Globus pallidus (tissue), 1 donor: ENCODE measurements around the gene KDR.

Source experiments
- DNase-seq: peaks from one replicate; pipeline ENCODE4 v3.0.0-alpha.2; 2015; ENCODE audit warnings: low spot score

The KDR gene

DNA sequence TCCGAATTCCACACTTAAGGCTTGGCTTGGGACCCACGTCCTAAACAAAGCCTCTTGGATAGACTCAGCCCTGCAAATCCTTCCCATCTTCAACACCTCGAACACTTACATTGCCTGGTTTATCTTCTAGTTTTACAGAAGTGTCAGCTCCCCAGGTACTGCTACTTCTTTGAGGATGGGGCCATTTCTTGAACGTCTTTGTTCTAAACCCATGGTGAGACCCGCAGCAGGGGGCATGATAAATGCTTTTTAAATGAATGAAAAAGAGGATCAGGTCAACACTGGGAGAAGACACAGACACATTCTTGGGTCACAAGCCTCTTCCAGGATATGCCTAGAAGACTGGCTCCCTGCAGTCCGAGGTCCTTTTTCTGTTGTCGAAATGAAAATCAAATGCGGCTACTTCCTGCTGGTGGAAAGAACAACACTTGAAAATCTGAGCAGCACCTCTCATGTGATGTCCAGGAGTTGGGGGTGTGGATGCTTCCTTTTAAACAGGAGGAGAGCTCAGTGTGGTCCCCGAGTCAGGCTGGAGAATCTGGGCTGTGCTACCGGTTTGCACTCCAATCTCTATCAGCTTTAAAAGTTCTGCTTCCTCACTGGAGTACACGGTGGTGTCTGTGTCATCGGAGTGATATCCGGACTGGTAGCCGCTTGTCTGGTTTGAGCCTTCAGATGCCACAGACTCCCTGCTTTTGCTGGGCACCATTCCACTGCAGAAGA lies 45.8 kb downstream of the KDR start:
- DNase-seq: no peak

DNA sequence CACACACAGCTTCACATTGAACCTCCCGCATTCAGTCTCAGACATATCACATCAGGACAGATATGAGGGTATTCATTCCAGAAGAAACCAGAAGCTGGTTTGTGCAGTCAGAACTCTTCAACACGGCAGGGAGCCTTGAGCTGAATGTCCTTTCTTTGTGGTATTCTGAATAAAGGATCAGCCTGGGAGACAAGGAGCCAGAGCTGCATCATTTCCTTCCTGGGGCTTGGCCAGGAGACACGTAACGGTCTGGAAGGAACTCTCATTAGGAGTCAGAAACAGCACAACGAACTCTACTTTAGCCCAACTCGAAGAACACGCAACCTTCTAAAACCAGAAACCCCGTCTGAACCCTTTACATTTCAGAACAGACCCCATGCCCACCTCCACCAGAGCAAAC lies 46.4 kb downstream of the KDR start:
- DNase-seq: no peak

DNA sequence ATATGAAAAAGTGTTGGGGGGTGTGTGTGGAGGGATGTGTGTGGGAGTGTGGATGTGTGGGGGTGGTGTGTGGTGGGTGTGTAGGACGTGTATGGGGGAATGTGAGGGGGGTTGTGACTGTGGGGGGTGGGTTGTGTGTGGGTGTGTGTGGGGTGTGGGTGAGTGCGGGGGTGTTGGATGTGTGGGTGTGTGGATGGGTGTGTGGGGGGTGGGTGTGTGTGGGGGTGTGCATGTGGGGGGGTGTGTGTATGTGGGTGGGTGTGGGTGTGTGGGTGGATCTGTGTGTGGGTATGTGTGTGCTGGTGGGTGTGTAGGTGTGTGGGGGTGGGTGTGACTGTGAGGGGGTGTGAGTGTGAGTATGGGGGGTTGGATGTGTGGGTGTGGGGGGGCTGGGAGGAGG lies 47.8 kb downstream of the KDR start:
- DNase-seq: no peak

DNA sequence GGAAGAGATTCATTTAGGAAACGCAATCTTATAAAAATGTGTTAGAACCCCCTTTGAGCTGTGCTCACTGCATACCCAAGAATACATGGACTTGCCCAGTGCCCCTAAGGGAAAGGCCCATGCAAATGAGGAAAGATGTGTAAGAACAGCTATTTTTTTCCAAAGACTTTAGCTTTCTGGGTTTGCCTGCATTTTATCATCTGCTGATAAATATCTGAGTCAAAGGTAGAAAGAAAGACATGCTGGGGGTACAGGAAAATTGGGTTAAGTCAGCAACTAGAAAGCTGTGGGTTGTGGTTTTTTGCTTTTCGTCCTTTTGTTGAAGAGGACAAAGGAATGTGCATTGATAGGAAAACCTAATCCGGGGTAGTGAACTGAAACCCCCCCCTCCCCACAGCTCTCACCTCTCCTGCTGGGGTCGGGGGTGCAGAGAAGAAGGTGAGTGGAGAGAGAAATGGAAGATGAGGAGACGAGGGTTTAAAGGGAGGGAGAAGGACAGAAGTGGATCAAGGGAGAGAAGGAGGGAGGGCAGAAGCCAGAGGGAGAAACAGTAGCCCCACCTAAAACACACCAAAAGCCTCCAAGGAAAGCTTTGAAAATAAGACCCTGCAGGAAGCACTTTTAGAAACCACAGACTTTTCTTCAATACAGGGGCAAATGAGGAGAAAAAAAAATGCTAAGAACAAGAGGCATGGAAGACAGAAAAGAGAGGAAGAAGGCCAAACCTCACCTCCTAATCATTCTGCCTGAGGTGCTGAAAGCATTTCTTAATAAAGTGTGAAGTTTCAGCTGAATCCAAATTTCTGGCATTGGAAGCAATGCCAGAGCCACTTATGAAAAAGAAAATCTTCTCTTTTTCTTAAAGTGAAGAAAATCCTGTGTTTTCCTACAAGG lies 49.3 kb downstream of the KDR start:
- no peak for DNase-seq

DNA sequence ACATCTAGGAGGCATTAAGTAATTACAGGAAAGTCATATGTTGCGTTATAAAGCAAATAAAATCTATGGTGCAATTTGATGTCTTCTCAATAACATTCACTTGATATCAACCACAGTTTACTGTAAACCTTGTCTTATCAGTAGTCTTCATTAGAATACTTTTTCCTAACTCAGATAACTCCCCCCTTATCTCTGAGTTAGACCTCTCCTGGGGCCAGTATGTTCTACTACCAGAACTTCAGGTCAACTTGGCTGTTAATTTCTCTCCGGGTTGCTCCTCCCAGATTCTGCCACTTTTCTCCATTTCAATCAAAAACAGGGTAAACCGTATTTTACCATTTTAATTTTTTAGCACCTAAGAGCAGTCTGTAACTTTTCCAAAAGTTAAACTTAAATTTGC lies 50.0 kb downstream of the KDR start:
- DNase-seq: no peak

DNA sequence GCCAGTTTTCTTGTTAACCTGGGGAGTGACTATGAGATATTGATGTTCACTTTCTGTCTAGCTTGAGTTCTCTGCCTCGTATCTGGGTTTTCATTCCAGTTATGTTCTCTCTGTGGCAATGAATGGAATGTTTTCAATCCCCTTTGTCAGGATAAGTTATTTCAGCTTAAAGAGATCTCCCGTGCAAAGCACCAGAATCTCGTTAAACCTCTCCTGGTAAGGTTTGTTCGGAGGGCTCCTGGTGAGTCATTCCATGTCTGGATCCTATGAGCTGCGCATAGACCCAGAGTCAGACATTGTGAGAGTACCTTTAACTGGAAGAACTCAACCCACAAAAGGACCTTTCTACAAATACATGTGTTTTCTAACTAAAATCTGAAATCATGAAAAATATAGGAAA lies 51.0 kb downstream of the KDR start:
- DNase-seq: no peak

DNA sequence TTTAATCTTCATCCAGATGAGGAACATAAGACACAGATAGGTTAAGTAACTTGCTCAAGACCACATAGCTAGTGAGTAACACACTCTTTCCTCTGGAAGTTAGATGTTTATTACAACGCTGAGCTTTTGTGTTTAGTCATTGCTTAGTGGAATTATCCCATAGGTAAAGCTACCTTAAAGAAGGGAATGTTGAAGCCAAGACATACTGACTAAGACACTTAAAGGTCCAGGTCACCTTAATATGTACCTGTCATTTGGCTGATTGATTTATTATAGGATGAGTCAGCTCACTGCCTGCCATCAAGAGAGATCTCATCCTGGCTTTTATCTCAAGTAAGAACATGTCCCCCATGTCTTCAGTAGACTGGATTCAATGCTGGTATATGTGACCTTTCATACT lies 53.4 kb downstream of the KDR start:
- DNase-seq: no peak

DNA sequence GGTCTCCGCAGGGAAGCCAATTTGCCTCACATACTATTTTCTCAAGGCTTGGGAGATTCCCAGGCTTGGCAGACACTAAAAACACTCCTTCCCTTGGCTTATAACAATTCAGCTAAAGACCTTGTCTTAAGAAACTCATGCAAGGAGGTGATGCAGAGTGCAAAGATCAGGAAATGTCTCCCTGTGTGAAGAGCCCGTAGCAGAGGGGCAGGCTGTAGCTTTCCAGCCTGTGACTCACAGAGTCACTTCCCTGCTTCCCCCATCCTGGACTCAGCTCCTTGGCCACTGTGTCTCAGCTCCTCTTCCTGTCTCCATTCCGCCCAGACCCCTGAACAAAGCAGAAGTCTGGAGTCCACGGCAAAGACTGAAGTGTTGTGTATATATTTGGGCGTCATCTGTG lies 56.1 kb downstream of the KDR start:
- DNase-seq: no peak

DNA sequence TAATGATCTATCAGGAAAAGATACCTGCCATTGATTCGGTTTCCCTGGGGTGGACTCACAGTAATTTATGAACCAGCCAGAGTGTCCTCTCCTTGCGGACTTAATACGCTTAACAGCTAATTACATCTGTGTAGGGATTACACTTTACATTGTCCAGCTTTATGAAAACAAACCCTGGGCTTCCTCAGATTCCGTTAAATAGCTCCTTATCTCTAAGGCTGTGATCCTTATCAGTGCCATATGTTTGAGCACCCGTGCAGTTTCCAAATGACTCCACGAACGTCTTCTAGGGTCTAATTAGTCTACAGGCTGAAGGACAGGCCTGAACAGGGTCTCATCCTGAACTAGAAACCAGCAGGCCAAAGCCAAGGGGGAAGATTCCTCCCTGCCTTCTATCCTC lies 56.9 kb downstream of the KDR start:
- DNase-seq: no peak

DNA sequence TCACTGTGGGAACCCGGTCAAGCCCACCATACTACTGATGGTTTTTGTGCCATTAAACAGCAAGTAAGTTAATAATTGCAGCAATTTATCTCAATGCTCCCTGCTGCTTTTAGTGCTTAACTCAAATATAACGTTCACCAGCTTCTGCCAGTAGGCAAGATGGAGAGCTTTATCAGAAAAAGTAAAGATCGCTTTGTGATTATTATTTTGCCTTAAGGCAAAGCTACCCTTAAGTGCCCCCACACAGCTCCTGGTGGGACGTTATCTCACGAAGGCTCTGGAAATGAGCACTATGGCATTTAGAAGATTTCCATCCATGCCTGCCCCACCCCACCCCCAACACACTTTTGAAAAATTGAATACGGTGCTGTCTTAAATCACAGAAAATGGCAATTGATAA lies 59.4 kb downstream of the KDR start:
- DNase-seq: no peak

DNA sequence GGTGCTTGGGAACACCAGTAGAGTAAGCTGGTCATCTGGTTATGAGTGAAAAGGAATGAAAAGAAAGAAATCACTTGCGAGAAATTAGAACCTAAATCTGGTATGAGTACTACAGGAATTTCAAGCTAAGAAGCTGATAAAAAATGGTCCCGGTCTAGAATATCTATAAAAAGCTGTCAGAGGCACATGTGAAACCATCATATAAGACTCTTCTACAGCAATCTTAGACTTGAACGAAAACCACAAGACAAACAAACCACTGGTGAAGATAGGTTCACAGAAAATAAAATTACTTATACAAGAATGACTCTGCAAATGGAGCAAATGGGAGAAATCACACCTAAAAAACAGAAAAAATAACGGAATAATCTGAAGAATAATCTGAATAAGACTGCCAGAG lies 69.9 kb downstream of the KDR start:
- no peak for DNase-seq

DNA sequence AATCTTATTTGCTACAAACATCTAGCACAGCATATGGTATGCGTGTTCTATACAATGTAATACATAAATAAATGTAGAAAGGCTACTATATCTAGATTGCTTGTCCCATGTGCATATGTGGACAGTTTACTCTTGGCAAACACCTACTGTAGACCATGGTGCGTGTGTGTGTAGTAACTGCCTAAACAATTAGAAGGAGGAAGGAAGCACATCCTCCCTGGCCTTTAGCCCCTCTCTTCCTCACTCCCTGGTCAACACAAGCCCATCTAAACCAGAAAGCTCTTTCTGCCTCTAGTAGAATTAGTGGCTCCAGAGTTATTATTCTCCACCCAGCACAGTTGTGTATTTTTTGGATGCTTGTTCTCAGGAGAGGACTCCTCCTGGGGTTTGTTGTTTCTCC lies 73.9 kb downstream of the KDR start:
- no peak for DNase-seq

DNA sequence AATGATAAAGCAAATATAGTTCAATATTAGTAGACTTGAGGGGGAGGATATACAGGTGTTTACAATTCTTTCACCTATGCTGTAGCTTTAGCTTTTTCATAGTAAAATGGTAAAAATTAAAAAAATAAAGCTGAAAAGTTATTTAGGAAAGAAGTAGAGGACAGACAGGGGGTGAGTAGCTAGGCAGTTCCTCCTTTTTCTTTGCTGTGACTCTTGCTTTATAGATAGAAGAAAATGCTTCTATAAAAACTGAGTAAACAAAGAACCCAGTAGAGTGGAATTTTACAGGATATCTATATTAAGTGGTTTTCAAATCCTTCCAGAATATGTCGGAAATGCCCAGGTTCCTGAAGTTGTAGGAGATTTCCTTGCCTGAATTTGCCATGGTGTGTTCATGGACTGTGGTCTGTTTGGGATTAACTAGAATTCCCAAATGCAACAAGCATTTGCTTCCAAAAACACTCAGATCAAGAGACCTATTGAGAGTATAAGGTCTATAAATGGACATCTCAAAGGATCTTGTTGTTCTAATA lies 74.9 kb downstream of the KDR start:
- no peak for DNase-seq

DNA sequence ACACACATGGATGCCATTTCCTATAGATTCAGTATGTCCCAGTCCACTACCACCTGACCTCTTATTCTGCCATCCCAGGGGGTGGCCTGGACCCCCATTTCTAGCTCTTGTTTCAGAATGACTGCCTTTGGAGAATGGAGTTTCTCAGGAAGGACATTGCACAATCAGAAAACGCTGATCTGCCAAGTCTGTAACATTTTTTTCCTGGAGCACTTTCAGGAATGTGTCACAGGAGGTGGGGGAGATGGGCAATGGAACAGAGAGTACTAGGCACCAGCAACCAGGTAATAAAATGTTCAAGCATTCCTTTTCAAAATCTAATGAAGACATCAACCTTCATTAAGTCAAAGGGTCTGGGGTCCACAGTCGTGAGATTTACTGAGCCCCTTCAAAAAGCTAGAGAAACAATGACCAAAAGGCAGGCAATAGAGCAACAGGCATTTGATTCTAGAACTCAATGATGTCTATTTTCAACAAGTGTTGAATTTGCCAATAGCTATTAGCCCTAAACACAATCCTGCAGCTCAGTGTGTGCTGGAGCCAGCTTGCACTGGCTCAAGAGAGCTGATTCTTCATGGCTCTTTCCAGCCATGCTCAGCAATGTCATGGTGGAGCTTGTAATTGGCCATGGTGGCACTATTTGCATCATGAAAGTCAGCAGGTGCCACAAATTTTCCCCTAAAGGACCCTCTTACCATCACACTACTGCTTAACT lies 87.1 kb downstream of the KDR start:
- DNase-seq: no peak

DNA sequence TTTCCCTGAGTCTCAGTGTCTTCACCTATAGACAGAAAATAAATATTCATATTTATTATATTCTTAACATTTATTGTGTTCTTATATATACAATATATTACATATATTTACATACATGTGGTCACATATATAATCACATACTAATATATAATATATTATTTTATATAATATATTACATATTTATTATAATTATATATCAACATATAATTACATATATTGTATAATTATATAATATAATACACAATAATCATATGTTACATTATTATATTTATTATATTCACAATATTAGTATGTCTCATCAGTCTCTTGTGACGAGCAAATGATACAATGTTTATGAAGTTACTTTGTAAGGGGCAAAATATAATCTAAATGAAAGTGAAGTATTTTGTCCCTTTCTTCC lies 87.7 kb downstream of the KDR start:
- no peak for DNase-seq

DNA sequence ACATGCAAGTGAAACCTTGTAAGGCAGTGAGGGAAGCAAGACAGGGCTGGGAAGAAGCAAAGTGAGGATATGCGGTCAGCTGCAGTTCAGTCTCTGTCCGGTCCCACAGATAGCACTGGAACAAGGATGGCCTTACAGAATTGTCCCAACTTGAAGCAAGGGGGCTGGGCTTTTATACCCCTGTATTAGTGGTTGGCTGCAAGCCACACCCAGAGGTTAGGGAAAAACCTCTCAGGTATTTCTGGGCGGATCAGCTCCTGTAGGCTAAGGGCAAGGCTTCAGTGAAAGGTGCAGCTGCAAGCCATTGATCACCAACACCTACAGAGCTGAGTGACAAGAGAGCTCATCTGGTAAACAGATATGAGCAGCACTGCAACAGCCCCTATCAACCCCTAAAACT lies 89.0 kb downstream of the KDR start:
- DNase-seq: no peak

DNA sequence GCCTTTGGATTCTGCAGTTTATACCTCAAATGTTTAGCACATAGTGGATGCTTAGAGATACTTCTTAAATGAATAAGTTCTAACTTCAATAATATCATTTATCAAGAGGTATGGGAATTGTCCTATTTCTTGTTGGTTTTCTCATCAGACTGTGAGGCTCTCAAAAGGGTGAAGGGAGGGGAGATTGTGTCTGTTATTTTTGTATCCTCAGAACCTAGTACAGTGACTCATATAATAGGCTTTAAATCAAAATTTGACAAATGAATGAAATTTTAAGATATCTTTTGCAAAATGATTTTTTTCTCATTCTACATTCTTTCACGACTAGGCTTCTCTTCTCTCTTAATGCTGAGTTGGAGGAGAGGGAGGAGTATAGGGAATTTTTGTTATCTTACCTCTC lies 89.5 kb downstream of the KDR start:
- no peak for DNase-seq

DNA sequence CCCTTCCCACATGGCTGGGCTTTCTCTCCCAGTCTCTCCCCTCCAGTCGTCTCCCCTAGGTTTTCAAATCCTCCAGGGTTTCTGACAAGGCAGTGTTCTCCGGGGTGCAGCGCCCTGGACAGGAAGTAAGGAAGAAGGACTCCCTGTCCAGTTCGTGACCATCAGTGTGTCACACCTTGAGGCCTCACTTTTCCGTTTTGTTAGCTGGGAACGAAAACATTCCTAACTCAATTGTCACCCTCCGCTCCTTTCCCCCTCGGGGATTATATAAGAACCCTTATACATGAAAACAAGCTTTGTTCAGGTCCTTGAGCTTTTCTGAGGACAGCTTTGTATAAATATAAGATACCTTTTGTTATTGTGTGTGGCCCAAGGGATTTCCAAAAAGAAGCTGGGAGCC lies 92.1 kb downstream of the KDR start:
- no peak for DNase-seq

DNA sequence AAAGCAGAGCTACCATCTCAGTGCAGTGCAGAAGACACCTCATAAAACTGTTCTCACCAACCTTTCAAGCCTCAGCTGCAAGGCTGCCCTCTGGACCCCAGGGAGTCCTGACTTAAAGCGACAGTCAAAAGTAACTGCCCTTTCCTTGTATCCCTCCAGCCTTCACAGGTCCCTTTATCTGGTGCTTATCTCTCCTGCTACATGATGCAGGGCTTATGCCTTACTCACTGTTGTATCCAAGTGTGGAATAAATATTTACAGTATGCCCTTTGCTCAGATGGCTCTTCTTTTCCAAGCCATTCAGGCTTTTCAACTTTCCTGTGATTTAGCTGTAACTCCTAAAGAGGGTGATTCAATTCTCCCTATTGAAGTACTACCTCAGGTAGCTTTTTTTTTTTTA lies 92.6 kb downstream of the KDR start:
- no peak for DNase-seq

DNA sequence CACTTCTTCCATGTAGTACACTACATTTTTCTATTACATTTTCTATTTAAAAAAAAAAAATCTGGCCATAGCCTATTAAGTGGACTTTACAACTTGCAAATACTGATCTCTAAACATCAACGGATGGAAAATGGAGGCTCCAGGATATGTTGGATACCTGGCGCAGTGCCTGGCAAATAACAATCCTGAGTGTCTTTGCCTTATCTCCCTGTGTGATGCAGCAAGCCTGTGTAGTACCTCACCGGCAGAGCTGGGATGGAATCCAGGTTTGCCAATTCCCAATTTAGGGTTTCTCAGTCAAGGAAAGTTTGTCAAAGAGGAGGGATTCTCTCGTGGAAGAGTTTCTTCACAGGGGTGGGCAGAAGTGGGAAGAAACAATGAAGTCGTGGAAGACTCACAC lies 93.2 kb downstream of the KDR start:
- no peak for DNase-seq

DNA sequence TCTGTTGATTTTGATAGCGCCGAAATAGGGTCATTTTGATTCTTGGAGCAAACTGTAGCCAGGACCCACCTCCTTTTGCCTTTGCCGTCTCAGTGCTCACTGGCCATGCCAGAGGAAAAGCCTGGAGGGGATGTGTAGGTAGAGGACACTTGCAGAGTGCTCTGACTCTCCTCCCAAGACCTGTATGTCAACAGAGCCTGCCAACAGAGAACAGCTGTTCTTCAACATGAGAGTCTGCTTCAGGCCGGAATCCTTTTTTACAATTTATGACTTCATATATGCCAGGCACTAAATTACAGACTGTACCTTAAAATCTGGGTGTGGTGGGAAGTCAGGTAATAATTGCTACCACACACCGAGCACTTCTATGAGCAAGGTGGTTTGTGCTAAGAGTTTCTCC lies 94.2 kb downstream of the KDR start:
- no peak for DNase-seq

DNA sequence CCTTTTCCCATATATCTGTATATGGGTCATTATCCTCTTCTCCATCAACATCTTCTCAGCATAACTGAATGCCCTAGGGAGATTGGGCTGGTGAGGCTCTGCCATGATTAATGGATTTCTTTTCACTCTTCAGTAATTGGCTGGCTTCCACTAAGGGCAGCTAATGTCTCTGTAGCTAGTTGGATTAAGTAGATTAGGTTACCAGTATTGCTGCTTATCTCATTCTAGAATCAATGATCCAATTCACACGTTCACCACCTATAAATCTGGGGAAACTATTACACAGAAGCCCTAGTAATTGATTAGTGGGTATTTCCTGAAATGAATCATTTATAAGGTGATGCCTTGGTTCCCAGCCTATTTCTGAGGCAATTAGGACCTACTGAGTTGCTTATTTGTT lies 94.8 kb downstream of the KDR start:
- DNase-seq: no peak
